Keratinocyte (primary cell): ENCODE measurements around the gene GLIS2.

Experiments
- CTCF ChIP-seq, 3 experiments: IDR thresholded peaks in 1 of 3; conservative IDR thresholded peaks in 1 of 3; optimal IDR thresholded peaks in 1 of 3; 2 replicates in 2 of 3; 3 replicates in 1 of 3; pipeline versions ENCODE3 to v1.5.1; 2011; ENCODE audit warnings: low read length in 3 of 3, mild to moderate bottlenecking in 3 of 3, moderate library complexity in 2 of 3, control low read depth in 1 of 3, inconsistent platforms in 1 of 3; ENCODE audit not compliant: insufficient read depth in 2 of 3; ENCODE audit errors: extremely low read depth in 1 of 3
- EZH2 ChIP-seq: IDR thresholded peaks from one replicate; pipeline ENCODE4 v1.6.1; 2012; ENCODE audit warnings: inconsistent platforms, mild to moderate bottlenecking, low read length, moderate library complexity

DNA sequence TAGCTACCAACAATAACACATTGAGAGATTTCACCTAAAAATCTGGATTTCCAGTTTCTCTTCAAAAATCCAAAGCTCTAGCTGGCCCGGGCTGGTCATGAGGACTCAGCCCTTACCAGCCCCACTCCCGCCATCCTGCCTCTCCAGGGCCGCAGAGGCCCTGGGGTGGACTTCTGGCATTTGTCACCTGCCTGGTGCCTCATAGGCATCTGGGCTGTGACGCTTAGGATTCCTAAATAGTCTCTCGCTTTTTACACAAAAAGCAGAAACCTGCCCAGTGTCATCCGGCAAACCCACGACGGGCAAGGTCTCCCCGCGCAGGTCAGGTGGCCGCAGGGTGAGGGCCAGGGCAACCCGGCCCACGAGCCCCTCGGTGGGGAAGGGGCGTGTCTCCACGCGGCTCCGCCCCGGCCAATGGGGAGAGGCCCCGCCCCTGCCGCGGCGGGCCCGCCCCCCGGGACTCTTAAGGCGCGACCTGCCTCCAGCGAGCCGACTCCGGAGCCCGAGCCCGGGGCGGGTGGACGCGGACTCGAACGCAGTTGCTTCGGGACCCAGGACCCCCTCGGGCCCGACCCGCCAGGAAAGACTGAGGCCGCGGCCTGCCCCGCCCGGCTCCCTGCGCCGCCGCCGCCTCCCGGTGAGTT is 55.6 kb downstream of the GLIS2 start, which contains the start of gene VASN:
- TF ChIP-seq CTCF (optimal IDR thresholded peaks at IDR 0.05 in 1 of 3, IDR thresholded peaks at IDR 0.05 in 1 of 3, conservative IDR thresholded peaks at IDR 0.05 in 1 of 3; ENCODE audit: extremely low read depth in 1 of 3, insufficient read depth in 2 of 3, low read length in 3 of 3) (no peak), EZH2 (no peak)
